PFSK-1 (cell line): ENCODE results near the gene TCF4.

Experiments
- FOXP2 ChIP-seq: optimal IDR thresholded peaks from 2 replicates; pipeline ENCODE3; 2011; ENCODE audit warnings: borderline replicate concordance, control low read depth, inconsistent platforms; ENCODE audit not compliant: insufficient read depth; ENCODE audit errors: extremely low read length, extremely low read depth
- POLR2AphosphoS5 ChIP-seq: IDR thresholded peaks from 2 replicates; pipeline ENCODE4 v1.6.1; 2012; ENCODE audit warnings: low read depth, mild to moderate bottlenecking, control low read depth, low read length, moderate library complexity
- SIN3A ChIP-seq: IDR thresholded peaks from 2 replicates; pipeline ENCODE4 v1.6.1; 2012; ENCODE audit warnings: mild to moderate bottlenecking, low read length, moderate library complexity, borderline replicate concordance; ENCODE audit not compliant: insufficient read depth
- TAF1 ChIP-seq: IDR thresholded peaks from 2 replicates; pipeline ENCODE4 v1.6.1; 2012; ENCODE audit warnings: low read length, control low read depth, borderline replicate concordance; ENCODE audit not compliant: insufficient read depth
- TF ChIP-seq, protein P1 (sequence below), 2 experiments: IDR thresholded peaks; 2 replicates each; pipeline versions ENCODE4 v1.6.1 to v1.8.0; 2011 to 2012; ENCODE audit warnings: low read depth in 2 of 2, low read length in 2 of 2, control low read depth in 1 of 2, inconsistent platforms in 1 of 2, mild to moderate bottlenecking in 1 of 2, moderate library complexity in 1 of 2; ENCODE audit not compliant: insufficient read depth in 1 of 2

DNA sequence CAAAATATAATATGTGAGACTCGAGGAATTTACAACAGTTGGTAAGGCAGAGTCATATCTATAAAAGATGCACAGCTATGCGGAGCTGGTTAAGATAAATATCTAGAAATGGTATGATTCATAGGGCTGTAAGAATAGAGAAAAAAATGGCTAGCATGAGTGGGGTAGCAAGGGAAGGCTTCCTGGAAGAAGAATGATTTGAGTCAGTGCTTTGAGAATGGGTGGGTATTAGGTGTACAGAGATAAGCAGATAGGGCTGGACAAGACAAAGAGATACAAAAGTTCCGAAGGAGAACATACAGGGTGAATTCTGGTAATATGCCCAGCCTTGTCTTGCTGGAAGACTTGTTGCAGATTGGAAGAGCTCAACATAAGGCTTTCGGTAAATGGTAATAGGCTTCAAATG, 337.2 kb downstream of the TCF4 start:
- no peak for TF ChIP-seq FOXP2
- no peak for TF ChIP-seq TAF1
- no peak for TF ChIP-seq POLR2AphosphoS5
- TF ChIP-seq SIN3A = no peak
- TF ChIP-seq, protein P1, sequence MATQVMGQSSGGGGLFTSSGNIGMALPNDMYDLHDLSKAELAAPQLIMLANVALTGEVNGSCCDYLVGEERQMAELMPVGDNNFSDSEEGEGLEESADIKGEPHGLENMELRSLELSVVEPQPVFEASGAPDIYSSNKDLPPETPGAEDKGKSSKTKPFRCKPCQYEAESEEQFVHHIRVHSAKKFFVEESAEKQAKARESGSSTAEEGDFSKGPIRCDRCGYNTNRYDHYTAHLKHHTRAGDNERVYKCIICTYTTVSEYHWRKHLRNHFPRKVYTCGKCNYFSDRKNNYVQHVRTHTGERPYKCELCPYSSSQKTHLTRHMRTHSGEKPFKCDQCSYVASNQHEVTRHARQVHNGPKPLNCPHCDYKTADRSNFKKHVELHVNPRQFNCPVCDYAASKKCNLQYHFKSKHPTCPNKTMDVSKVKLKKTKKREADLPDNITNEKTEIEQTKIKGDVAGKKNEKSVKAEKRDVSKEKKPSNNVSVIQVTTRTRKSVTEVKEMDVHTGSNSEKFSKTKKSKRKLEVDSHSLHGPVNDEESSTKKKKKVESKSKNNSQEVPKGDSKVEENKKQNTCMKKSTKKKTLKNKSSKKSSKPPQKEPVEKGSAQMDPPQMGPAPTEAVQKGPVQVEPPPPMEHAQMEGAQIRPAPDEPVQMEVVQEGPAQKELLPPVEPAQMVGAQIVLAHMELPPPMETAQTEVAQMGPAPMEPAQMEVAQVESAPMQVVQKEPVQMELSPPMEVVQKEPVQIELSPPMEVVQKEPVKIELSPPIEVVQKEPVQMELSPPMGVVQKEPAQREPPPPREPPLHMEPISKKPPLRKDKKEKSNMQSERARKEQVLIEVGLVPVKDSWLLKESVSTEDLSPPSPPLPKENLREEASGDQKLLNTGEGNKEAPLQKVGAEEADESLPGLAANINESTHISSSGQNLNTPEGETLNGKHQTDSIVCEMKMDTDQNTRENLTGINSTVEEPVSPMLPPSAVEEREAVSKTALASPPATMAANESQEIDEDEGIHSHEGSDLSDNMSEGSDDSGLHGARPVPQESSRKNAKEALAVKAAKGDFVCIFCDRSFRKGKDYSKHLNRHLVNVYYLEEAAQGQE (IDR thresholded peaks at IDR 0.05; ENCODE audit: insufficient read depth in 1 of 2, low read depth in 2 of 2, low read length in 2 of 2) = no peak
